Measurements from ENCODE around the gene SPIN2A. TPM values are rescaled to one million over a fixed set of nuclear protein-coding genes. Genes with fewer than 3 reads are reported as not detected.
A peak's percentile ranks its signal among the peaks of the same experiment; 100 is the strongest.
"Not testable (repeated sequence)": the region's sequence is repeated elsewhere in the genome, so short reads cannot be mapped to it uniquely, and the experiment has no call there.

Gene SPIN2A
- total RNA-seq = 0.50 and 0.51 TPM in 2 replicates
- 0.97 and 2.3 TPM in 2 replicates for polyA plus RNA-seq
- polyA plus RNA-seq (2012) = 0.77 and 2.4 TPM in 2 replicates
- polyA minus RNA-seq (ENCODE audit: low replicate concordance) = not detected in 2 replicates

DNA sequence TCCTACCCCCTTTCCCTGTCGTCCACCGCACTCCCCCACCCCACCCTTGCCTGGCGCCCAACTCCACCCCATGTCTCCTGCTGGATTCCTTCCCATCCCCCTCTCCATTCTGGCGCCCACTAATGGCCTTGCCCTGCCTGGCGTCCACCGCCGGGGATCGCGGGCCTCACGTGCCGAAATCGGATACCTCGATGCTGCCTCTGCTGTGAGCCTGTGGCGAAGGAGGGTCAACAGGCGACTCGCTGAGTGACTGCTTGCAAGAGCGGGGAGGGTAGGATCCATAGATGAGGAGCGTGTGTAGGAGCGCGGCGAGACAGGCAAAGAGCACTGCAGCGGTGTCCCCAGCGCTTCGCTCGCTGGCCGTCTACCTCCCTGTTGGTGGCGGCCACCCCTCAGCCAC lies at the start of gene SPIN2A:
TSS of gene SPIN2A (minus strand) at position 325 of the 400 bp plus-strand sequence. CDS start 800 bp downstream, outside the sequence.
- Histone ChIP-seq H2AFZ (ENCODE audit: low read length) (peak within 1 kb of the TSS; percentile 31), H3K4me3 (replicated peaks in 1 of 4; ENCODE audit: control extremely low read depth in 1 of 4, insufficient read depth in 1 of 4, low read depth in 3 of 4, low read length in 4 of 4) (peak within 1 kb of the TSS in 2 of 4 experiments; percentile 32 to 48), H3K4me2 (ENCODE audit: extremely low read depth, insufficient read depth, low read length) (peak within 1 kb of the TSS; percentile 59)
- H3K9ac ChIP-seq (ENCODE audit: insufficient read depth, low read length); H3K27me3 ChIP-seq (ENCODE audit: control insufficient read depth, insufficient read depth, low read length); H4K20me1 ChIP-seq (ENCODE audit: control insufficient read depth, extremely low read depth, insufficient read depth, low read length); H3K9me3 ChIP-seq (ENCODE audit: control insufficient read depth, insufficient read depth, low read depth, low read length); H3K79me2 ChIP-seq (ENCODE audit: control insufficient read depth, insufficient read depth, low read length); H3K27ac ChIP-seq (ENCODE audit: insufficient read depth, low read length); H3K36me3 ChIP-seq (ENCODE audit: control insufficient read depth, insufficient read depth, low read length); H3K4me1 ChIP-seq (ENCODE audit: control insufficient read depth, extremely low read depth, insufficient read depth, low read length): not testable (repeated sequence)
- peak; percentile 16 to 29 for DNase-seq (ENCODE audit: low read depth in 2 of 2)

DNA sequence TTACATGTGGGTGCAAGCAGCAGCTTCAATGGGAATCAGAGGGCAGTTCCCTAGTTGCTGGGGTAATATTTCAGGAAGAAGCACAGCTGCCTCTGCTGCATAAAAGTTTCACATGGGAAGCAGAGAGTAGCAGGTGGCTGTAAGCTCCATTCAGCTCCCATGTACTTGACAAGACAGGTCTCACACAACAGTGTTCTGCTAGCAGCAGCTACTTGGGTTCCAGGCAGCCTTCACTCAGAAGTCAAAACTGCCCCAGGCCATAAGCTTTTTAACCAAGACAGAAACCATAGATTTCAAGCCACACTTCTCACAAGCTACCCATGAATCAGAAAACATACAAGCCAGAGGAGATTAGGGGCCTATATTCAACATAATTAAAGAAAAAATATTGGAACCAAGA lies 41.4 kb upstream of the SPIN2A start:
- no peak overlapping the region for H3K4me2 ChIP-seq (ENCODE audit: extremely low read depth, insufficient read depth, low read length)
- DNase-seq (ENCODE audit: low read depth in 2 of 2) = no peak
- no peaks in the 10 kb centered on the region for H3K79me2 ChIP-seq (ENCODE audit: control insufficient read depth, insufficient read depth, low read length)
- no peaks in the 10 kb centered on the region for H3K9me3 ChIP-seq (ENCODE audit: control insufficient read depth, insufficient read depth, low read depth, low read length)
- H3K27me3 ChIP-seq (ENCODE audit: control insufficient read depth, insufficient read depth, low read length) = no peaks in the 10 kb centered on the region
- H2AFZ ChIP-seq (ENCODE audit: low read length) = no peak overlapping the region
- H3K4me3 ChIP-seq (replicated peaks in 1 of 4; ENCODE audit: control extremely low read depth in 1 of 4, insufficient read depth in 1 of 4, low read depth in 3 of 4, low read length in 4 of 4) = no peak overlapping the region
- TF ChIP-seq, protein P1, sequence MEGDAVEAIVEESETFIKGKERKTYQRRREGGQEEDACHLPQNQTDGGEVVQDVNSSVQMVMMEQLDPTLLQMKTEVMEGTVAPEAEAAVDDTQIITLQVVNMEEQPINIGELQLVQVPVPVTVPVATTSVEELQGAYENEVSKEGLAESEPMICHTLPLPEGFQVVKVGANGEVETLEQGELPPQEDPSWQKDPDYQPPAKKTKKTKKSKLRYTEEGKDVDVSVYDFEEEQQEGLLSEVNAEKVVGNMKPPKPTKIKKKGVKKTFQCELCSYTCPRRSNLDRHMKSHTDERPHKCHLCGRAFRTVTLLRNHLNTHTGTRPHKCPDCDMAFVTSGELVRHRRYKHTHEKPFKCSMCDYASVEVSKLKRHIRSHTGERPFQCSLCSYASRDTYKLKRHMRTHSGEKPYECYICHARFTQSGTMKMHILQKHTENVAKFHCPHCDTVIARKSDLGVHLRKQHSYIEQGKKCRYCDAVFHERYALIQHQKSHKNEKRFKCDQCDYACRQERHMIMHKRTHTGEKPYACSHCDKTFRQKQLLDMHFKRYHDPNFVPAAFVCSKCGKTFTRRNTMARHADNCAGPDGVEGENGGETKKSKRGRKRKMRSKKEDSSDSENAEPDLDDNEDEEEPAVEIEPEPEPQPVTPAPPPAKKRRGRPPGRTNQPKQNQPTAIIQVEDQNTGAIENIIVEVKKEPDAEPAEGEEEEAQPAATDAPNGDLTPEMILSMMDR (conservative IDR thresholded peaks at IDR 0.05 in 1 of 2, IDR thresholded peaks at IDR 0.05 in 1 of 2; ENCODE audit: low read depth in 1 of 2, low read length in 2 of 2) = no peak
- no peak for TF ChIP-seq EZH2 (IDR thresholded peaks at IDR 0.05; ENCODE audit: low read length, missing control alignments)
- H3K27ac ChIP-seq (ENCODE audit: insufficient read depth, low read length) = no peak overlapping the region
- no peaks in the 10 kb centered on the region for H3K4me1 ChIP-seq (ENCODE audit: control insufficient read depth, extremely low read depth, insufficient read depth, low read length)
- H3K36me3 ChIP-seq (ENCODE audit: control insufficient read depth, insufficient read depth, low read length) = no peaks in the 10 kb centered on the region
- H4K20me1 ChIP-seq (ENCODE audit: control insufficient read depth, extremely low read depth, insufficient read depth, low read length) = no peaks in the 10 kb centered on the region
- no peak overlapping the region for H3K9ac ChIP-seq (ENCODE audit: insufficient read depth, low read length)

DNA sequence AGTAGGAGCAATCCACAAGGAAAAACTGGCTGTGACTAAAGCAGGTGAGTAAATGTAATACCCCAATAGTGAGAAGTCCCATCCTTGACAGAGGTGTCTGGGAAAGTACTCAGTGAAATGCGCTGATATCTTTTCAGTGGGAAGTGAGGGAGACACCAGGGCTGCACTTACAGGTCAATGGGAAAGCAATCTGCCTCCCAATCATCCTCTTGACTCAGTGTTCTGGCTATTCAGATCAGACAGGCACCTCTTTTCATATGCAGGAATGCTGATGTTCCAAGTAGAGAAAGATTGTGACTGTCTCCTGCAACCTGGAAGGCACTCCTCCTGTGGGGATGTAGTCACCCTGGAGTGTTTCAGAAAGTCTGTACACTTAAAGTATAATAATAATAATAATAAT lies 39.9 kb upstream of the SPIN2A start:
- Histone ChIP-seq H3K4me1 (ENCODE audit: control insufficient read depth, extremely low read depth, insufficient read depth, low read length) (no peaks in the 10 kb centered on the region), H3K9me3 (ENCODE audit: control insufficient read depth, insufficient read depth, low read depth, low read length) (no peaks in the 10 kb centered on the region), H2AFZ (ENCODE audit: low read length) (no peak overlapping the region), H3K79me2 (ENCODE audit: control insufficient read depth, insufficient read depth, low read length) (no peaks in the 10 kb centered on the region), H4K20me1 (ENCODE audit: control insufficient read depth, extremely low read depth, insufficient read depth, low read length) (no peaks in the 10 kb centered on the region), H3K4me3 (replicated peaks in 1 of 4; ENCODE audit: control extremely low read depth in 1 of 4, insufficient read depth in 1 of 4, low read depth in 3 of 4, low read length in 4 of 4) (no peak overlapping the region), H3K4me2 (ENCODE audit: extremely low read depth, insufficient read depth, low read length) (no peak overlapping the region), H3K36me3 (ENCODE audit: control insufficient read depth, insufficient read depth, low read length) (no peaks in the 10 kb centered on the region), H3K9ac (ENCODE audit: insufficient read depth, low read length) (no peak overlapping the region), H3K27ac (ENCODE audit: insufficient read depth, low read length) (no peak overlapping the region), H3K27me3 (ENCODE audit: control insufficient read depth, insufficient read depth, low read length) (no peaks in the 10 kb centered on the region)
- TF ChIP-seq EZH2 (IDR thresholded peaks at IDR 0.05; ENCODE audit: low read length, missing control alignments) = no peak
- TF ChIP-seq, protein P1 (conservative IDR thresholded peaks at IDR 0.05 in 1 of 2, IDR thresholded peaks at IDR 0.05 in 1 of 2; ENCODE audit: low read depth in 1 of 2, low read length in 2 of 2) = no peak
- DNase-seq (ENCODE audit: low read depth in 2 of 2) = no peak

Measured in fibroblast of lung (primary cell).